ENCODE measurements around the gene FNDC3B. TPM values are rescaled to one million over a fixed set of nuclear protein-coding genes. Genes with fewer than 3 reads are reported as not detected.
"Not testable (repeated sequence)": the region's sequence is repeated elsewhere in the genome, so short reads cannot be mapped to it uniquely, and the experiment has no call there.

FNDC3B gene
- polyA plus RNA-seq, 2 of the 4 experiments (the other 2 are of a cell fraction), result 29.5 to 33.6 TPM

DNA sequence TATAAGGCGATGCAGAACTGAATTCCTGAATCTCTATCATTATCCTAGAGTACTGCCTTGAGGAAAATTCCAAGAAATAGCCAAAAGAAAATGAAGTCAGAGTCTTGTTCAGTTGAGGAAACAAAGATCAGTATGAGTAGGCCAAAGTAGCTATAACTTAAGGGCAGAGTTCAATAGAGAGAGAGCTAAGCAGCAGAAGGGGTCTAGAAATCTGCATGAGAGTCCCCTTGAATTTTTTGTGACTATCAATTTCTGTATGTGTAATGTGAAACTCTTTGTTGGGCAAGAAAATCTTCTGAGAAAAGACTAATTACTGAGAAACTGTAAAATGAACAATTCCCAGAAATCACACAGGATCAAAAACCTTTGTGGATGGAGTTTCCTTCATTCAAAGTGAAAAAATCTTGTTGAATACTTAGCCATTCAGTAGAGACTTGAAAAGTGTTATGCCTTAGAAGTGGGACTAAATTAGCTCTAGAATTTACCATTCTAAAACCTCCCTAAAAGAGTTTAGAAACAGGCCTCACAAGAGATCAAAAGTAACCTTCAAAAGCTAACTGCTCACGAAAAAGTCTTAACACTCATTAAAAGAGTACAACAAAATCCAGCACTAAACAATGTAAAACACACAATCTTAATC lies 43.1 kb upstream of the FNDC3B start (continued):
- TF ChIP-seq, protein P1, sequence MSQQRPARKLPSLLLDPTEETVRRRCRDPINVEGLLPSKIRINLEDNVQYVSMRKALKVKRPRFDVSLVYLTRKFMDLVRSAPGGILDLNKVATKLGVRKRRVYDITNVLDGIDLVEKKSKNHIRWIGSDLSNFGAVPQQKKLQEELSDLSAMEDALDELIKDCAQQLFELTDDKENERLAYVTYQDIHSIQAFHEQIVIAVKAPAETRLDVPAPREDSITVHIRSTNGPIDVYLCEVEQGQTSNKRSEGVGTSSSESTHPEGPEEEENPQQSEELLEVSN (IDR thresholded peaks at IDR 0.05; ENCODE audit: borderline replicate concordance, low read depth), result no peak
- TF ChIP-seq, protein P2, sequence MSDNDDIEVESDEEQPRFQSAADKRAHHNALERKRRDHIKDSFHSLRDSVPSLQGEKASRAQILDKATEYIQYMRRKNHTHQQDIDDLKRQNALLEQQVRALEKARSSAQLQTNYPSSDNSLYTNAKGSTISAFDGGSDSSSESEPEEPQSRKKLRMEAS (IDR thresholded peaks at IDR 0.05), result no peak
- TF ChIP-seq HOXB5 (CRISPR knock-in tag; IDR thresholded peaks at IDR 0.05) (no peak), HEYL (CRISPR knock-in tag; IDR thresholded peaks at IDR 0.05) (no peak), SREBF2 (IDR thresholded peaks at IDR 0.05) (no peak), POLR2A (IDR thresholded peaks at IDR 0.05; ENCODE audit: low read length) (no peak), TFCP2L1 (CRISPR knock-in tag; IDR thresholded peaks at IDR 0.05) (no peak), ESRRA (IDR thresholded peaks at IDR 0.05; ENCODE audit: borderline replicate concordance, low read length) (no peak), ZSCAN20 (CRISPR knock-in tag; IDR thresholded peaks at IDR 0.05) (no peak), CHD4 (IDR thresholded peaks at IDR 0.05; ENCODE audit: borderline replicate concordance) (no peak)

DNA sequence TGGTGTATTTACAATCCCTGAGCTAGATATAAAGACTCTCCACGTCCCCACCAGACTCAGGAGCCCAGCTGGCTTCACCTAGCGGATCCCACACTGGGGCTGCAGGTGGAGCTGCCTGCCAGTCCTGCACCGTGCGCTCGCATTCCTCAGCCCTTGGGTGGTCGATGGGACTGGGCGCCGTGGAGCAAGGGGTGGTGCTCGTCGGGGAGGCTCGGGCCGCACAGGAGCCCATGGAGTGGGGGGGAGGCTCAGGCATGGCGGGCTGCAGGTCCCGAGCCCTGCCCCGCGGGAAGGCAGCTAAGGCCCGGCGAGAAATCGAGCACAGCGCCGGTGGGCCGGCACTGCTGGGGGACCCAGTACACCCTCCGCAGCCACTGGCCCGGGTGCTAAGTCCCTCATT lies 40.6 kb upstream of the FNDC3B start:
- ATAC-seq; H3K27ac ChIP-seq; POLR2A ChIA-PET; H3K9me3 ChIP-seq; DNase-seq (ENCODE audit: low read depth in 1 of 2, low spot score in 1 of 2); H3K4me2 ChIP-seq; CTCF ChIA-PET; H3K4me3 ChIP-seq; FAIRE-seq: not testable (repeated sequence)
- WGBS (ENCODE audit: missing lambda C conversion rate), result 93% methylated on average over 7 of the region's 24 CpGs
- peaks cover 23% of the 10 kb centered on the region for H3K4me1 ChIP-seq

DNA sequence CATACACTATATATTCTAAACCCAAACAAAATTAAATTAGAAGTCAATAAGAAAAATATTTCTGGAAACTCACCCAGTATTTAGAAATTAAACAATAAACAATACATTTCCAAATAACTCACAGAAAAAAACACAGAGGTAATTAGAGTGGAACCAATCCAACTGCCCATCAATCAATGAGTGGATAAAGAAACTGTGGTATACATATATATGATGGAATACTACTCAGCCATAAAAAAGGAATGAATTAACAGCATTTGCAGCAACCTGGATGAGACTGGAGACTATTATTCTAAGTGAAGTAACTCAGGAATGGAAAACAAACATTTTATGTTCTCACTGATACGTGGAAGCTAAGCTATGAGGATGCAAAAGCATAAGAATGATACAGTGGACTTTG lies 37.8 kb upstream of the FNDC3B start:
- WGBS (ENCODE audit: missing lambda C conversion rate), result 87% methylated on average over 1 of the region's 1 CpG
- POLR2A ChIA-PET; DNase-seq (ENCODE audit: low read depth in 1 of 2, low spot score in 1 of 2); H3K4me3 ChIP-seq; ATAC-seq; H3K4me2 ChIP-seq; FAIRE-seq; H3K9me3 ChIP-seq: not testable (repeated sequence)
- CTCF ChIA-PET, result interaction anchor here (0.6 kb wide), 1 partner anchor 29 kb away, joined by 3 read pairs; no protein-coding TSS in a partner anchor
- Histone ChIP-seq H3K4me1 (peaks cover 11% of the 10 kb centered on the region), H3K27ac (peak overlapping the region; percentile 54 to 83; a peak in 4 of 6 replicates)

DNA sequence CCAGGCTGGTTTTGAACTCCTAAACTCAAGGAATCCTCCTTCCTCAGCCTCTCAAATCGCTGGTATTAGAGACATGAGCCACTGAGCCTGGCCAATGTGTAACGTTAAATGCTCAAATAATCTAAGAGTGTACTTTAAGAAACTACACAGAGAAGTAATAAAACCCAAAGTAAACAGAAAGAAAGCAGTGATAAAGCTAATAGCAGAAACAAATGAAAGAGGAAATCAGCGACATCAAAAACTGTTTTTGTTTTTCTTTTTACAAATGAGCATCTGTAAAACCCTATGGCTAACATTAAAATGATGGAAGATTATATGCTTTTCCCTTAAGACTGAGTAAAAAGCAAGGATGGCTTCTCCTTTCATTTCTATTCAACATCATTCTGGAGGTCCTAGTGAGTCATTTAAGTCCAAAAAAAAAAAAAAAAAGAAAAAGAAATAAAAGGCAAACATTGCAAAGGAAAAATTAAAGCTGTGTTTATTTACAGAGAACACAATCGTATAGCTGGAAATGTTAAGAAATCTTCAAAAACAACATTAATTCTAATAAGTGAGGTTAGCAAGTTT lies 36.8 kb upstream of the FNDC3B start:
- Histone ChIP-seq H3K27ac (peak overlapping the region; percentile 54 to 83; a peak in 5 of 6 replicates), H3K4me2 (peak overlapping the region; percentile 47), H3K9me3 (no peaks in the 10 kb centered on the region), H3K4me1 (peaks cover 15% of the 10 kb centered on the region), H3K4me3 (no peak overlapping the region)
- FAIRE-seq (no peak), ATAC-seq (peak; percentile 30 to 64; a peak in 3 of 6 replicates), DNase-seq (ENCODE audit: low read depth in 1 of 2, low spot score in 1 of 2) (peak in 1 of 2 experiments; percentile 70)
- 3% methylated on average over 4 of the region's 4 CpGs for WGBS (ENCODE audit: missing lambda C conversion rate)
- TF ChIP-seq HOXB13 (CRISPR knock-in tag; IDR thresholded peaks at IDR 0.05; ENCODE audit: low read depth) (no peak), JUNB (IDR thresholded peaks at IDR 0.05) (peak; percentile 45; the same call in 1 of the 2 replicates), CEBPB (IDR thresholded peaks at IDR 0.05) (0 out of 4 replicates have a peak, but pooled peaks of 1 of the 2 experiments have one; percentile 12), EP300 (IDR thresholded peaks at IDR 0.05) (0 out of 5 replicates have a peak, but pooled peaks of 1 of the 2 experiments have one; percentile 21), FOSL2 (IDR thresholded peaks at IDR 0.05) (no peak), FOSL2 (CRISPR knock-in tag; IDR thresholded peaks at IDR 0.05) (0 out of 2 replicates have a peak, but pooled peaks have one; percentile 14), RAD21 (conservative IDR thresholded peaks at IDR 0.05 in 1 of 2, IDR thresholded peaks at IDR 0.05 in 1 of 2) (0 out of 5 replicates have a peak, but pooled peaks of 1 of the 2 experiments have one; percentile 12)
- TF ChIP-seq, protein P3, sequence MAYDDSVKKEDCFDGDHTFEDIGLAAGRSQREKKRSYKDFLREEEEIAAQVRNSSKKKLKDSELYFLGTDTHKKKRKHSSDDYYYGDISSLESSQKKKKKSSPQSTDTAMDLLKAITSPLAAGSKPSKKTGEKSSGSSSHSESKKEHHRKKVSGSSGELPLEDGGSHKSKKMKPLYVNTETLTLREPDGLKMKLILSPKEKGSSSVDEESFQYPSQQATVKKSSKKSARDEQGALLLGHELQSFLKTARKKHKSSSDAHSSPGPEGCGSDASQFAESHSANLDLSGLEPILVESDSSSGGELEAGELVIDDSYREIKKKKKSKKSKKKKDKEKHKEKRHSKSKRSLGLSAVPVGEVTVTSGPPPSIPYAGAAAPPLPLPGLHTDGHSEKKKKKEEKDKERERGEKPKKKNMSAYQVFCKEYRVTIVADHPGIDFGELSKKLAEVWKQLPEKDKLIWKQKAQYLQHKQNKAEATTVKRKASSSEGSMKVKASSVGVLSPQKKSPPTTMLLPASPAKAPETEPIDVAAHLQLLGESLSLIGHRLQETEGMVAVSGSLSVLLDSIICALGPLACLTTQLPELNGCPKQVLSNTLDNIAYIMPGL (CRISPR knock-in tag; IDR thresholded peaks at IDR 0.05; ENCODE audit: borderline replicate concordance), result no peak
- POLR2A ChIA-PET, result no interaction called here
- CTCF ChIA-PET, result interaction anchor here (0.7 kb wide), 1 partner anchor 665 kb away, joined by 5 read pairs; no protein-coding TSS in a partner anchor

Data from A549 (cell line).